NCI-H345 treated with DMSO at 0.1 percent for 48 hours (cell line): ENCODE measurements around the gene TPBG.
A peak's percentile ranks its signal among the peaks of the same experiment; 100 is the strongest.

ENCODE experiments used
- DNase-seq: peaks from one replicate; lab custom pipeline; 2025; ENCODE audit not compliant: unreplicated experiment; lab: John Stamatoyannopoulos, UW

TPBG gene, protein sequence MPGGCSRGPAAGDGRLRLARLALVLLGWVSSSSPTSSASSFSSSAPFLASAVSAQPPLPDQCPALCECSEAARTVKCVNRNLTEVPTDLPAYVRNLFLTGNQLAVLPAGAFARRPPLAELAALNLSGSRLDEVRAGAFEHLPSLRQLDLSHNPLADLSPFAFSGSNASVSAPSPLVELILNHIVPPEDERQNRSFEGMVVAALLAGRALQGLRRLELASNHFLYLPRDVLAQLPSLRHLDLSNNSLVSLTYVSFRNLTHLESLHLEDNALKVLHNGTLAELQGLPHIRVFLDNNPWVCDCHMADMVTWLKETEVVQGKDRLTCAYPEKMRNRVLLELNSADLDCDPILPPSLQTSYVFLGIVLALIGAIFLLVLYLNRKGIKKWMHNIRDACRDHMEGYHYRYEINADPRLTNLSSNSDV

DNA sequence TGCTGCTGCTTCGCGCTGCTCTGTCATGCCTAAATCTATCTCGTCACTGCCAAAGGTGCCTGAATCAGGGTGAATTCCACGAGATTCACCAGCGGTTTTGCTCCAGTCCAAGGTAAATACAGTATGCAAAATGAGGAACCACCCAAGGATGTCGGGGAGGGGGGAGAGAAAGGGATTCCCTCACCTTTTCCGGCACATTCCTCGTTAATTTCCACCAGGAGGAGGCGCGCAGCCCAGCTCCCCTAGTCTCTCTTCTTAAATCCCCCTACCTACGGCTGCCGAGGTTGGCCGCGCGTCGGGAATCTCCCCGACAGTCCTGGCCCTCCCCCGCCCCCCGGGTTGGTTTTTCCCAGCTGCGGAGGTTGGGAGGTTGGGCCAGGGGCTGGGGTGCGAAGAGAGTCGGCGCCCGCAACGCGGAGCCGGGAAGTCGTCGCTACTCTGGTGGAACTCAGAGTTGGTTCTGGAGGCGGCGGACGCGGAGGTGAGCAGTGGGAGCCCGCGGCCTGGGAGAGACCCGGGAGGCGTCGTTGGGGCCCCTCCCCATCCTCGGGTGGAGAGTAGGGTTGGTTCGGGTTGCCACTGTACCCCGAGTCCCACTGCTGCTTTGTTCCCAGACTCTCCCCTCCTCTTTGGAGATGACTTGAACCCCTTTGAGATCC is at the start of gene TPBG:
Gene TPBG (plus strand): TSS at position 390 of the 659 bp plus-strand sequence. CDS start 1,145 bp downstream, outside the sequence.
- DNase-seq: peak; percentile 60

DNA sequence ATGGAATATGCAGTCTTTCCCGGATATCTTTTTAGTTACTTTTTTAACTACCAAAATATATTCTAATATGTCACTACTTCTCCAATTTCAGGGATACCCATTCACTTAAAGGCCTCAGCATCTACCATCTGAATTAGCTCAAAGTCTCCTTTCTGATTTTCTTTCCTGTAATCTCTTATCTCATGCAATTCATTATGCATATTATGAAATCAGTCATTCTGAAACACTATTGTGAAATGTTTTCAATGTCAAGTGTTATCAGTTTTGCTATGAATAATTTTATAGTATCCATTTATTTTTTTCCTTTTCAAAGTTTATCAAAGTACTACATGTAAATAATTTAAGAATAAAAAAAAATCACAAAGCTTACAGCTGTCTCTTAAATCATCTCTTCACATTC is 41.2 kb upstream of the TPBG start:
- no peak for DNase-seq

DNA sequence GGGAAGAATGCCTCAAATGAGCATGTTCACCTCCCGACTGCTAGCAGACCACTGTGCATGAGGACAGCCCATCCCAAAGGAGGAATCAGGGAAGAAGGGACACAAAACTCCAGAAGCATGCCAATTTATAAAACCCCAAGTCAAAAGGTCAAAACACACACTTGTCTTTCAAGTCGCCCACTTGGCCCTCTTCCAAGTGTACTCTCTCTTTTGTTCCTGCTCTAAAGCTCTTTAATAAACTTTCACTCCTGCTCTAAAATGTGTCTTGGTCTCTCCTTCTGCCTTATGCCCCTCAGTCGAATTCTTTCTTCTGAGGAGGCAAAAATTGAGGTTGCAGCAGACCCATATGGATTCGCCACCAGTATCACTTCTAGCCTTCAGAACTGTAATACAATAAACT is 33.9 kb upstream of the TPBG start:
- DNase-seq: no peak

DNA sequence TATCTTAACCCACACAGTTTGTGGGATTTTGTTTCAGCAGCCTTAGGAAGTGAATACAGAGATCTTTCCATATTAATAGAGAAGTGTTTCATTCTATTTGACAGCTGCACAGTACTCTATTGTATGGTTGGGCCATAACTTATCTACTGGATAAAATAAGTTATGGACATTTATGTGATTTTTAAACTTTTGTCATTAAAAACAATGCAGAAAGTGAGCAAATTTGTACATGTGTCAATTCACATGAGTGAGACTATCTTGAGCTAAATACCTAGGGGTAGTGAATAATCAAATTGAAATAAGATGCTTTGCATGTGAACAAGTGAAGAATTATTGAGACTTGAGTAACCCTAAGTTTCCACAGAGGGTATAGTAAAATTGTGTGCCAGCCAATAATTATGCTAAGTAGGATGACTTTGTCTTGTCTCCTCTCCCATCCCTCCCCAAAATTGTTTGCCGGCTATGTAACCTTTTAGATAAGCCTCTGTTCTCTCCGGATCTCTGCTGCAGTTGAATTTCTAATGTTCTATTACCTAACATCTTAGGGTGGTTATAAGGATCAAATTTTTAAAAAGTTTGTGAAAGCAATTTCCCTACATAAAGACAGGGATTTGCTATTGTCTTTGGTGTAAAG is 33.3 kb upstream of the TPBG start:
- no peak for DNase-seq

DNA sequence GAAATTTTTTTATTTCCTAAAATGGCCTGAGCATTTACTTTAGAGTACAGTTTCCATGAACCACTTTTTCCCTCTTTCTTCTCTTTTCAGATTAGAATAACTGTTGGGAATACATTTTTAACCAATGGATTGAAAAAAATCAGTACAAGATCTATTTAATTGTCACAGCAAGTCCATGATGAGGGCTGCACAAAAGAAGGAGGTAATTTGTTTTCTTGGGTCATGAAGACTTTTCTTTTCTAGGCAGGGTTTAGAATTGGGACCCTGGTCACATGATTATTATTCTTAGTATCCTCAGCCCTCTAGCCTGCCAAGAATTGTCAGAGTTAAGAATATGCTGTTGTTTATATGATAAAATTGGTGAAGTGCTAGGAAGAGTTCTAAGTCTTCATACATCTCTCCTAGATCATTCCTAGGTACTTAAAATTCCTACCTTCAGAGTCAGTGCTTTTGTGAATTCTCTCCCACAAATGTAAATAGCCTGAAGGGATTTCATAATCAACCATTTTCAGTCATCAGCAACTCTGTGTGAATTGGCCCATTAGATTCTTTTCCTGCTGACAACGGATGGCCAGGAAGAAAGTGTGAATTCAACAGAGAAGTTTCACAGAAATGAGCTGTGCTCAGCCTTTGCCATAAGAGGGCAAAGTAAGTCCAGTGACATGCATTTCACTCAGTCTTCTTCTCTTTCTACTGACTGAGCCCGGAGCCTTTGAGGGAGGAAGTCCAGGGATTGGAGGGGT is 32.4 kb upstream of the TPBG start:
- no peak for DNase-seq

DNA sequence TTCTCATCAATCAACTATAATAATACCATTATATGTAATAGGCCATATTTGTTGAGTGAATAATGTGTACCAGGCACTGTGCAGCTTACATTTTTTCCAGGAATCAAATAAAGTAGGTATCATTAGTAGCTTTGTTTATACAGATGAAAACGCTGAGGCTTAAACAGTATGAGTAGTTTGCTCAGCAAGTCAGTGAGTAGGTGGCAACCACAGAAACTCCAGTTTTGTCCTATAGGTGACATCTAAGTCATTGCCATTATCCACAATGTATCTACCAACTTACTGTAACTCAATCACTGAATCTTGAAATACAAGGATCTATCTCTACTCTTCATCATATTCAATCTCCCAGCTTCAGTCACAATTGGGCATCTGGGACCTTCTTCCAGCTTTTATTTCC is 29.8 kb upstream of the TPBG start:
- DNase-seq: no peak

DNA sequence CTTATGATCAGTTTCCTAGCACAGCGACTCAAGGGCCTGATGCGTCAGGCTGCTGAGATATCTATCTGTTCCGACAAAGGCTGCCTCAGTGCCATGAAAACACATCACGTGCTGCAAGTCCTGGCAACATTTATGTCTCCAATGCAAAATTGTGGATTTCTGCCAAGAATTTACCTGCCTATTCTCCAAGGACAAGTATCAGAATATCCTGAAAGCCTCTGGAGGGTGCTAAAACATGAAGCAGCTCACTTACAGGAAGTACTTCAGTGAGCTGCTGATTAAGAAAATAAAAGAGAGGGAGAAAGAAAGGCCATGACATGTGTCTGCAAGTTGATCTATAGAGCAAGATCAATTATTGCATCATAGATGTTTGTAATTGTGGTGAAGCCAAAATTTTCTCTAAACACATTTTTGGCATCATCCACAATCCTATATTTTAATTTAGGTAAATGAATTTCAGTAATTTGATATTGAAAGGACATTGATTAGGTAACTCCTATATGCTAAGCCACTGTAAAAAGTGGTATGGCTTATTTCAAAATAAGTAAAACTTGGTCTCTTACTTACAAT is 25.8 kb upstream of the TPBG start:
- peak; percentile 17 for DNase-seq

DNA sequence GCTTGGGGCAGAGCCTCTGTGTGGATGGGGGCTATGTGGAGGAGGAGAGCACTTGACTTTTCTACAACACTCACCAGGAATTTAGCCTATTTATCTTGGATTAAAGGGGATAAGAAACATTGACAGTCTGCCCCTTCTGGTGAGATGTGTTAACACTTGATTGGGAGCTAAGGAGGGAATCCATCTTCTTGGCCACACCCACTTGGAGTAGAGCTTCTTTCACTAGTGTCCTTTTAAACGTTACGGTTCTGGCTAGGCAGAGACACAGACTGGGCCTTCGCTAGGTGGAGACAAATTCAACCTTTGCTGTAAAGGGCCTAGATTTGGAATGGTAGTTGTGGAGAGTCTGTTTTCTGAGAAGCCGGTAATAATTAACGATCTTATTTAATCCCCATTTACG is 15.5 kb upstream of the TPBG start:
- DNase-seq: no peak

DNA sequence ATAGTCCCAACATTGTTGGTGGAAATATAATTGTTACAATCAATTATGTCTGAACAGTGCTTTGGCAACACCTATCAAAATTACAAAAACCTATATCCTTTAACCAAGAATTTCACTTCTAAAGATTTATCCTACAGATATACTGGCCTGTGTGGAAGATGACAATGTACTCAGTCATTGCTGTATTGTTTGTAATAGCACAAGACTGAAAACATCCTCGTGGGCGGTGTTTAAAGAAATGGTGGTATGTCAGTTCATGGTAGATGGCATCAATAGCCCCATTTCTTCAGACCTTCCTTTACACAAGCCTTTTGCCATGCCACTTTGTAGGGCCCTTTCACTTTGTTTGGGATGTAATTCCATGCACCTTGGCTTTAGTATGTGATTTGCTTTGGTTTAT is 9.8 kb upstream of the TPBG start:
- no peak for DNase-seq

DNA sequence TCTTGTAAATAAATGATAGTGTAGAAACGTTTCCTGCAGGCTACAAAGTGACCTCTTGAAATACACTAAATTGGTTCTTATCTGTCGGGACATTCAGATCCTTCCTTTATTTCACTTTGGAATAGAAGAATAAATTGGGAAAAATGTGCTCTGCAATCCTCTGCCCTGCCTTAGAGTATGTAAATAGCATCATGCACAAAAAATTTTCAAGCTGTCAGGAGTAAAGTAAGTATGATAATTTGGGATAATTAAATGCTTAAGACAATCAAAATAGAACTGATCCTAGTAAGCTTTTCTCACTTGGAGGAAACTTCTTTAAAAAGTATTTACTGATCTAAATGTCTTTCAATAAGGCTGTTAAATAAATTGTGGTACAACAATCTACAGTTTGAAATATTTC is 3.1 kb upstream of the TPBG start:
- DNase-seq: no peak

DNA sequence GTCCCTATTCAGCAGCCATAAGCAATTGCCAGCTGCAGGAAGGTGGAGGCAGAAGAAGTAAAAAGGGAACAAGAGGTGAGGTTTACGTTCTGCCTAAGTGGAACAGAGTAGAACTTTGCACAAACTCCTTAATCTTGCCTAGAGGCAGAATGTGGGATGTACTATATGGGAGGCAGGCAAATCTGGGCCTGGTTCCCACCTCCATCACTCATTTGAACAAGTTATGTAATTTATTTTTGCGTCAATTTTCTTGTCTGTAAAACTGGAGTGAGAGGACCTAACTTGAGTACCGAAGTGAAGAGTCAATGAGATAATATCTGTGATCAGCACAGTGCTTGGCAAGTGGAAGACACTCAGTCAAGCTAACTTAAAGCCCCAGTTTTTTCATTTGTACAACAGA is 2.0 kb upstream of the TPBG start:
- no peak for DNase-seq

DNA sequence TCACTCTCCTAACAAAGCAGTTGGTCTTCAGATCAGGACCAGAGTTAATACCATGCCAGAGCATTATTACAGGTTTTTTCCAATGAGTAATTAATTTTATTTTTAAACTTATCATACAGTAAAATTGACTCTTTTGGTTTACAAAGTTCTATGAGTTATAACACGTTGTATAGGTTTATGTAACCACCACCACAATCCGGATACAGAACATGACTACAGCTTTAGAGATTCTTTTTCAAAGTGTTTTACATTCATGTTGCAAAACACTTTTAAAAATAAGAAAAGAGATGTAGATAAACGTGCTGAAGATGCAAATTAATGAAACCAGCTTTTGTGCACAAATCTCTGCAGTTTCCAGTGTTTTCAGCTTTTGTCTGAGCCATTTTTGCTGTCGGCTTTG is 1.5 kb upstream of the TPBG start:
- DNase-seq: no peak

DNA sequence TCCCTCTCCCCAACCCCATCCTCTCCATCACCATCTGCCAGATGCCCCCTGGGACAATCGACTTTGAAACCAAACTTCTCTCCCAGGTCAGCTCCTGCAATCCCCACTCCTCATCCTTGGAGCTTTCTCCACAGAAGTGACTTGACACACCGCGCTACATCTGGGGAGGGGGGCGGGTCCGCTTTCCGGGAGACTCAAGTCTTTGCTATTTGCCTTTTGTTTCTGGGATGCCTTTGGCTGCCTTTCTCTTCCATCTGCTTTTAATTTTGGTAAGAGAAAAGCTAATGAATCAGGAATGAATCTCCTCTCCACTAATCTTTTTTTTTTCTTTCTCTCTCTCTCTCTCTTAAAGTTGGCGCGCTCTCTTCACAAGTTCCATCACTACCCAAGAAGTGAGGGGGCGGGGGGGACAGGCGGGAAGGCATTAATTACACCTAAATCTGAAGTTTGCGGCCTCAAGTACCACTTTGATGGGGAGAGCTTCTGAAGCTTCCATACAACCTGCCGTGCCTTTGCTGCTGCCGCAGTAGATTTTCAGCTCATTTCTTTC is 664 bp upstream of the TPBG start:
- no peak for DNase-seq

DNA sequence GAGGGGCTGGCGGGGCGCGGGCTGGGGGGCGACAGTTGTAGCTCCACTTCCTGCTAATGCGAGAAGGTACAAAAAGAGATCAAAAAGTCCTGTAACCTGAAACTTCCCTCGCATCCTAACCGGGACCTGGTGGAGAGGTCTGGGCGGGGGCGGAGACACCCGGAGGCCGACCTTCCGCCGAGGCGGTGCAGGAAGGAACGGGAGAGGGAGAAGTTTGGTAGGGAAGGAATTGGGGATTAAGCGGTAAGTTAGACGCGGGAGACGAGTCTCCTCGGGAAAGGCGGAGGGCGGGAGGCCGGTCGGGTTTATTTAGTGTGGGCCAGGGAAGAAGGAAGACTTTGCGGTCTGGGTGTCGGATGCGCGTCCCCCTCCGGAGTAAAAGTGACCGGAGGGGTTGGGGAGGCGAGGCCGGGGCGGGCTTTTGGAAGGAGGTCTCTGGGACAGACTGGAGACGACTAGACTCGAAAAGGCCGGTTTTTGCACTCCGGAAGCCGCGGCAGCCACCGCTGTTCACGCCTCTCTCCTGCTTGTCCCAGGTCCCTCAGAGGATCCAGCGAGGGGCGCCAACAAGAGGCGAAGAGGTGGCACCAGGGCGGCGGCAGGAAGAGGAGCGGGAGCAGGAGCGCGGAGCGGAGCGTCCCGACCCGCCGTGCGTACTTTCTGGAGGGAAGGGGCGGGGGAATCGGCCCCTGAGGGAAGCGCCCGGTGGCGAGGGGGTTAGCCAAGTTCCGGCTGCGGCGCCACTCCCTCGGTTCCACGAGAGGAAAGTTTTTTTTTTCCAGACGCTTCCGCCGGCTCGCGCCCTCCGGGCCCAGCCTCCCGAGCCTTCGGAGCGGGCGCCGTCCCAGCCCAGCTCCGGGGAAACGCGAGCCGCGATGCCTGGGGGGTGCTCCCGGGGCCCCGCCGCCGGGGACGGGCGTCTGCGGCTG is 734 bp downstream of the TPBG start:
- peak; percentile 37 for DNase-seq

DNA sequence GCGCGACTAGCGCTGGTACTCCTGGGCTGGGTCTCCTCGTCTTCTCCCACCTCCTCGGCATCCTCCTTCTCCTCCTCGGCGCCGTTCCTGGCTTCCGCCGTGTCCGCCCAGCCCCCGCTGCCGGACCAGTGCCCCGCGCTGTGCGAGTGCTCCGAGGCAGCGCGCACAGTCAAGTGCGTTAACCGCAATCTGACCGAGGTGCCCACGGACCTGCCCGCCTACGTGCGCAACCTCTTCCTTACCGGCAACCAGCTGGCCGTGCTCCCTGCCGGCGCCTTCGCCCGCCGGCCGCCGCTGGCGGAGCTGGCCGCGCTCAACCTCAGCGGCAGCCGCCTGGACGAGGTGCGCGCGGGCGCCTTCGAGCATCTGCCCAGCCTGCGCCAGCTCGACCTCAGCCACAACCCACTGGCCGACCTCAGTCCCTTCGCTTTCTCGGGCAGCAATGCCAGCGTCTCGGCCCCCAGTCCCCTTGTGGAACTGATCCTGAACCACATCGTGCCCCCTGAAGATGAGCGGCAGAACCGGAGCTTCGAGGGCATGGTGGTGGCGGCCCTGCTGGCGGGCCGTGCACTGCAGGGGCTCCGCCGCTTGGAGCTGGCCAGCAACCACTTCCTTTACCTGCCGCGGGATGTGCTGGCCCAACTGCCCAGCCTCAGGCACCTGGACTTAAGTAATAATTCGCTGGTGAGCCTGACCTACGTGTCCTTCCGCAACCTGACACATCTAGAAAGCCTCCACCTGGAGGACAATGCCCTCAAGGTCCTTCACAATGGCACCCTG is 1.6 kb downstream of the TPBG start:
- DNase-seq: peak; percentile 26

DNA sequence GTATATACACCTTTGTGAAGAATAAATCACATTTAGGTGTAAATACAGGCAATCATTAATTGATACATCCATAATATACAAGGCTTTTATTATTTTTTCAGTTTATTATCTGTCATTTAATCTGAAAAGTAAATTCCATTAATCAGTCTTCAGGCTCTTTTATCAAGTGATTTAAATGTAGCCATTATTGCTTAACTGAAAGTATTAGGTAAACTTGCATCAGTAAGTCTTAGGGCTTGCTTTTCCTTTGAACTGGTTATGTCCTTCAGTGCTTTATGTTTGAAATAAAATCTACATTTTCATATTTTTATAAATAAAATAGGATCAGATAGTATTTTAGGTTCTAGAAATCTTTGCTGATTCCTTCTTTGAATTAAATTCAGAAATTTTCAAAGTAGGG is 4.1 kb downstream of the TPBG start:
- no peak for DNase-seq

DNA sequence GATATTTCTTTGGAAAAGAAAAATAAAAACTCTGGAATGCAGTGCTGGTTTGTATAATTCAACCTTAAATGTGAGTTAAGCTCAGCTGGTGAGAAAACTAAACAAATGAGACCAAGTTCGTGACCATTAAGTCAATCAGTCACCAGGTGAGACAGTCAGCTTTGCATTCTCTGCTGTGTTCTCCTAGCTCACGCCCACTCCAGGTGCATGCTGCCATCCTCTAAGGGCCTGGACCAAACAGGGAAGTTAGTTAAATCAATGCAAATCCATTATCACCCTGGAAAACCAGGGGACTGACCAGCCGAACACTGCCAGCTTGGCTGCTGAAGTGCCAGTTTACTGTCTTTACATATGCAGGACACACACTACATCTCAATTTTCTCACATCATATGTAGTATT is 7.2 kb downstream of the TPBG start:
- no peak for DNase-seq

DNA sequence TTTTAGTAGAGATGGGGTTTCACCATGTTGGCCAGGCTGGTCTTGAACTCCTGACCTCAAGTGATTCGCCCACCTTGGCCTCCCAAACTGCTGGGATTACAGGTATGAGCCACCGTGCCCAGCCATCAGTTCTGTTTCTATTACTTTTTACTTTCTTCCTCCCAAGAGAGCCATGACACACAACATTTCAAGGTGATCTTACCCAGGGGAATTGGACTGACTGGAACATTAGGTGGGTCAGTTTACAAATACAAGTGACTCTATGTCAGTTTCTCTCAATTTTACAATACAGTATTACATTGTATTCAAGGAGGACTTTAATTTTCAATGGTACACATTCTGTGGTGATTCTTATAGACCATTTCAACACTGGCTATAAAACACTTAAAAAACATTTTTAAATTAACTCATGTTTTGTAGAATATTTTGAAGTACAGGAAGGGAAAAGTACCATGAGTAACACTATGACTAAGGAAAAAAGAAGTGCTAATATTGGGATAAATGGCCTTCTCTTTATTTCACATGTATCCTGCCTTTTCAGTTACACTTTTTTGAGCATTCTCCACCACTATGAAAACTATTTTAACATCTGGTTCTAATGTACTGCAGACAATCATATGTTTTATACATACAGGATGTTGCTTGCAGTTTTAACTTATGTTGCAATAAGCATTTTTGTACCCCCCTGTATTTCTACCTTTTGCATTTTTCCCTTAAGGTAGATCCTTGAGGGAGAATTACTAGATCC is 8.4 kb downstream of the TPBG start:
- no peak for DNase-seq
